Gastroesophageal sphincter (tissue), 4 donors: ENCODE data around the gene RFT1. TPM values are rescaled to one million over a fixed set of nuclear protein-coding genes. Genes with fewer than 3 reads are reported as not detected.

Source experiments
- ATAC-seq: fragments of 150-250 bp; one replicate; pipeline ENCODE4 v1.9.1; 2016; ENCODE audit warnings: mild to moderate bottlenecking, moderate library complexity
- H3K27ac ChIP-seq, 4 donors: fragments of 200-600 bp; sonication (generic) in 3 of 4; 1 replicate in 3 of 4; 2 replicates in 1 of 4; pipeline ENCODE4 v1.5.1; 2016 to 2019
- H3K27me3 ChIP-seq: fragments of 200-600 bp; sonication (generic); one replicate; pipeline ENCODE4 v1.5.1; 2019
- H3K36me3 ChIP-seq, 2 donors: fragments of 200-600 bp; sonication (generic); one replicate each; pipeline ENCODE4 v1.5.1; 2019; ENCODE audit warnings: control low read depth in 1 of 2
- H3K4me1 ChIP-seq, 3 donors: fragments of 200-600 bp; sonication (generic); 1 replicate in 2 of 3; 2 replicates in 1 of 3; pipeline ENCODE4 v1.5.1; 2016 to 2019; ENCODE audit warnings: control low read depth in 2 of 3
- H3K4me3 ChIP-seq, 2 donors: fragments of 200-600 bp; sonication (generic); one replicate each; pipeline ENCODE4 v1.5.1; 2019; ENCODE audit warnings: mild to moderate bottlenecking in 1 of 2, moderate library complexity in 1 of 2
- H3K9me3 ChIP-seq, 3 donors: fragments of 200-600 bp; sonication (generic); one replicate each; pipeline ENCODE4 v1.5.1; 2017 to 2019; ENCODE audit warnings: control low read depth in 2 of 3
- CTCF ChIP-seq, 4 experiments: fragments of 200-600 bp in 2 of 4; fragments of 450-650 bp in 2 of 4; sonication (generic) in 1 of 4; IDR thresholded peaks; one replicate each; pipeline ENCODE4 v1.5.1; 2017 to 2019; ENCODE audit warnings: antibody characterized with exemption in 4 of 4, mild to moderate bottlenecking in 2 of 4, moderate library complexity in 2 of 4
- EP300 ChIP-seq: sonication (generic); formaldehyde crosslinking; IDR thresholded peaks from one replicate; pipeline ENCODE4 v1.6.1; 2017; ENCODE audit warnings: antibody characterized with exemption, mild to moderate bottlenecking
- POLR2A ChIP-seq, 2 donors: fragments of 450-650 bp; IDR thresholded peaks; one replicate each; pipeline ENCODE4 v1.6.1; 2017; ENCODE audit warnings: antibody characterized with exemption in 2 of 2, mild to moderate bottlenecking in 2 of 2, moderate library complexity in 1 of 2
- POLR2AphosphoS5 ChIP-seq: sonication (generic); formaldehyde crosslinking; IDR thresholded peaks from one replicate; pipeline ENCODE4 v1.6.1; 2017; ENCODE audit warnings: antibody characterized with exemption
- WGBS, 2 donors: methylation state at CpG; one replicate each; pipeline ENCODE4 v1.1.5; 2018; ENCODE audit warnings: low coverage in 1 of 2; 5-methylcytosine and 5-hydroxymethylcytosine counted together
- total RNA-seq, 4 donors: library from RNA; depleted of rRNA; stranded (reverse); fragments of >200 nt; gene quantifications; one replicate each; pipeline ENCODE4 v1.1.0, GENCODE V29; 2016

The RFT1 gene
- total RNA-seq, 4 donors from 2014 or later: 6.5 to 7.6 (median 7.2) TPM

- Histone ChIP-seq H3K4me3 (peak overlapping the region; percentile 71 to 98), H3K27me3 (no peaks in the 10 kb centered on the region), H3K4me1 (peaks cover 0 to 31% (median 3%) of the 10 kb centered on the region in 3 donors), H3K36me3 (no peaks in the 10 kb centered on the region), H3K27ac (peak overlapping the region; percentile 80 to 96 (median 94)), H3K9me3 (no peaks in the 10 kb centered on the region)
- WGBS, 2 donors: 0% methylated on average over 4 of the region's 101 CpGs; no CpG with 5 or more reads in 1 of the 2 donors
- ATAC-seq: peak; percentile 81
- TF ChIP-seq POLR2AphosphoS5 (no peak), CTCF (IDR thresholded peaks at IDR 0.05) (no peak), POLR2A (IDR thresholded peaks at IDR 0.05) (peak; percentile 59 to 60), EP300 (no peak)
These were observed 85.3 kb downstream of the RFT1 start for GRCh38 chr3:53044711-53045517.

DNA sequence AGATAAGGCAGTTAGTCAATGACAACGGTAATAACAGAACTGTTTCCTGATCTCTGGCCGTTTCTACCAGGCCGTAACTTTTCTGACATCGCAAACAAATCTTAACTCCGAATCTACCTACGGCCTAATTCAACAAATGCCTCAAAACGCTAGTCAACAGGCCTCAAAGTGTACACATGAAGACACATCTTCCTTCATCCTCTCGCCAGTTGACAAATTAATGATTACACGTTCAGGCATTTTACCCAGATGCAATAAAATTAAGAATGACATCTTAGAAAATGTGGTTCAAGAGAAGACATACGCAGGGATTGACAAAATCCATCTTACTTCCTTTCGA, 85.9 kb downstream of the RFT1 start:
- no peak for TF ChIP-seq EP300
- no peak for TF ChIP-seq CTCF (IDR thresholded peaks at IDR 0.05)
- TF ChIP-seq POLR2A (IDR thresholded peaks at IDR 0.05): no peak
- Histone ChIP-seq H3K4me1 (peaks cover 0 to 31% (median 3%) of the 10 kb centered on the region in 3 donors), H3K4me3 (peak overlapping the region; percentile 71 to 98), H3K9me3 (no peaks in the 10 kb centered on the region), H3K36me3 (no peaks in the 10 kb centered on the region), H3K27ac (peak overlapping the region; percentile 80 to 96 (median 94)), H3K27me3 (no peaks in the 10 kb centered on the region)
- WGBS, 2 donors: 34 to 50% methylated on average over 11 of the region's 11 CpGs
- ATAC-seq: no peak

DNA sequence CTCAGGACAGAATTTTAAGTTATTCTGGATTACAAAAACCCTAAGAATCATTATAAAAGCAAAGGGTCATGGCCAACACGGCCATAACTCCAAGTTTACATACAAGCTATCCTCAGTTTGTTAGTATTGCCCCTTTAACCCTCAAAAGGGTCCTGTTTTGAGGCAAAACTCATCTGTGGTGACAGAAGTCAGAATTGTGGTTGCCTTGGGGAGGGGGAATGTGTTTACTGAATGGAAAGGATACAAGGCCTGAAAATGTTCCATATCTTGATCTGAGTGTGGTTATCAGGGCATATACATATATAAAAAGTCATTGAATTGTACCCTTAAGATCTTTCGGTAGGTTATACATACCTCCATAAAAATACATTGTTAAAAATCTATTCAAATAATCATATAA, 86.5 kb downstream of the RFT1 start:
- Histone ChIP-seq H3K4me1 (peaks cover 0 to 31% (median 3%) of the 10 kb centered on the region in 3 donors), H3K4me3 (no peak overlapping the region), H3K27ac (peak overlapping the region; percentile 80 to 96 (median 94)), H3K27me3 (no peaks in the 10 kb centered on the region), H3K36me3 (no peaks in the 10 kb centered on the region), H3K9me3 (no peaks in the 10 kb centered on the region)
- TF ChIP-seq POLR2A (IDR thresholded peaks at IDR 0.05) (no peak), POLR2AphosphoS5 (no peak), CTCF (IDR thresholded peaks at IDR 0.05) (no peak), EP300 (no peak)
- 91 to 100% methylated on average over 2 of the region's 2 CpGs for whole genome bisulfite sequencing, 2 donors
- ATAC-seq: no peak

GRCh38 chr3:53042651-53043050, 87.6 kb downstream of the RFT1 start:
- H3K9me3 ChIP-seq: no peaks in the 10 kb centered on the region
- TF ChIP-seq POLR2AphosphoS5 (no peak), POLR2A (IDR thresholded peaks at IDR 0.05) (no peak), EP300 (no peak), CTCF (IDR thresholded peaks at IDR 0.05) (no peak)
- H3K27ac ChIP-seq: no peak overlapping the region
- no peaks in the 10 kb centered on the region for H3K27me3 ChIP-seq
- peaks cover 0 to 31% (median 3%) of the 10 kb centered on the region in 3 donors for H3K4me1 ChIP-seq
- WGBS, 2 donors: 80 to 98% methylated on average over 3 of the region's 3 CpGs
- no peak for ATAC-seq
- H3K4me3 ChIP-seq: no peak overlapping the region
- H3K36me3 ChIP-seq: no peaks in the 10 kb centered on the region

- Histone ChIP-seq H3K36me3 (no peaks in the 10 kb centered on the region), H3K4me3 (no peak overlapping the region), H3K4me1 (peaks cover 0 to 26% (median 3%) of the 10 kb centered on the region in 3 donors), H3K27me3 (no peaks in the 10 kb centered on the region), H3K27ac (no peak overlapping the region), H3K9me3 (no peaks in the 10 kb centered on the region)
- no peak for TF ChIP-seq CTCF (IDR thresholded peaks at IDR 0.05)
- TF ChIP-seq POLR2A (IDR thresholded peaks at IDR 0.05): no peak
- TF ChIP-seq EP300: no peak
- no peak for TF ChIP-seq POLR2AphosphoS5
- no peak for ATAC-seq
These were observed 89.8 kb downstream of the RFT1 start for GRCh38 chr3:53040351-53040820.
